Activated CD8-positive, alpha-beta memory T cell treated with anti-CD3 and anti-CD28 coated beads for 1 hour (primary cell): ENCODE data around the gene PTPRN2.
"Not testable (repeated sequence)": the region's sequence is repeated elsewhere in the genome, so short reads cannot be mapped to it uniquely, and the experiment has no call there.

Source experiments
- DNase-seq, 2 donors: peaks; one replicate each; pipeline ENCODE4 v3.0.0-alpha.2; 2020; ENCODE audit warnings: low read depth in 1 of 2; ENCODE audit errors: extremely low read depth in 1 of 2

Gene PTPRN2

DNA sequence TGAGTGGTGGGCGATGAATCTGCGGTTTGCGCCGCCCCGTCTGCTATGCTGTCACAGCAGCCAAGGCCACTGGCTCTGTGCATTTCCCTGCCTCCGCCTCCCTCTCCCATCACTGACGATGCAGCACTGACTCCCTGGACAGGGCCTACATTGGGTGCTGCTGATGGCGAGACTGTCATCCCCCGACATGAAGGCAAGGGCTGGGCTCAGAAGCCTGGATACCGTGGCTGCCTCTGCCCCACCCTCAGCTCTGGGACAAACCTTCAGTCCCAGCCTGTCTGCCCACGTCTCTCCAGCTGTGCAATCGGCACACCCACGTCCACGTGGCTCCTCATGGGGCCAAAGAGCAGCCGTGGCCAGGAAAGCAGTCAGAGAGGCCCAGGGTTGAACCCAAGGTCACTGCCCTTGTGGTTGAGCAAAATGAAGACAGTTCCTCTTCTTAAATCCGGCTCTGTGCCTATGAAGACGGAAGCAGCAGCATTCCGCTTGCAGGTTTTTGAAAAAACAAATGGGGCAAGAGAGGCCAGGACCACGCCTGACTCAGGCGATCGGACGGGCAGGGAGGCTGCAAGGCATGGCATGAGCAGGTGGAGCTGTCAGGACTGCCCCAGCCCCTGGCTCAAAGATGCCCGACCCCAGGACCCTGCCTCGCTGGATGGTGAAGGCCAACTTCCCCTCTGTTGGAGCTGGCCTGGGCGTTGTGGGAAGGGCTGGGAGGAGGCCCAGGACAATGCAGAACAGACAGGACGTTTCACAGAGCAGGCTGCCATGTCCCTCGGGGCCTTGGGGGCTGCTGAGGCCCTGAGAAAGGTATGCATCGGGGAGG, 733.3 kb downstream of the PTPRN2 start:
- DNase-seq, result no peak

DNA sequence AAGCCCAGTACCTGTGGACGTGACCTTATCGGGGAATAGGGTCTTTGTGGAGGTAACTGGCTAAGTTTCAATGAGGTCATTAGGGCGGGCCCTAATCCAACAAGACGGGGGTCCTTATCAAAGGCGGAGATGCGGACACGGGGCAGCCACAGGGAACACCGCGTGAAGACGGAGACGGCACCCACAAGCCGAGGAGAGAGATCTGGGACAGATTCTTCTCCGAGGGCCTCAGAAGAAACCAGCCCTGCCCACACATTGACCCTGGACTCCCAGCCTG, 733.9 kb downstream of the PTPRN2 start:
- no peak for DNase-seq

DNA sequence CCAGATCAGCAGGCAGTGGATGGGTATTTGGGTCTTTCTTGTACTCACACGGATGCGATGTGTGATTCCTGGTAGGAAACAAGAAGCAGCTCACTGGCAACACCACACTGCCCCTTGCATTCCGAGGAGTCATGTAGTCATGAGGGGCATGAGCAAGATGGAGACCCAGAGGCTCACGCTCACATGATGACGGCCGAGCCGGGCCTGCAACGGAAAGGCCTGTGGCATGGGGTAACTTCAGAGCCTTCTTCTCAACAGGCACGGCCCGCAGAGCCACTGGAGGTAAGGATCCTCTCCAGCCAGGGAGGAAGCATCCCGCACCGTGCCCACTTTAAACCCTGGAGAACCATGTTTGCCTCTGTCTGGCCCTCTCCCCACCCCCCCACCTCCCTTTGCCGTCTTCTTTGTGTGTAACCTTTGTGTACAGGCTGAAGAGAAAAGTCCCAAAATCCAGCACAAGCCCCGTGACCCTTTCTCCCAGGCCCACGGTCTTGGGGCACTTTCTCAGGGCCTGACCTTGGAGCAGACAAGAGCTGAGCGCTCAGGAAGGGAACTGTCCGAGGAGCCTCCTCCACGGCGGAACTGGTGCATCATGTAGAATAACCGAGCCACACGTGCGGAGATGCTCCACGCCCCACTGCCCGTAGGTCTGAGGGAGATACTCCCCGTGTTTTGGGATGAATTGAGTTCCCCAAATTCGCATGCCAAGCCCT, 734.4 kb downstream of the PTPRN2 start:
- no peak for DNase-seq

DNA sequence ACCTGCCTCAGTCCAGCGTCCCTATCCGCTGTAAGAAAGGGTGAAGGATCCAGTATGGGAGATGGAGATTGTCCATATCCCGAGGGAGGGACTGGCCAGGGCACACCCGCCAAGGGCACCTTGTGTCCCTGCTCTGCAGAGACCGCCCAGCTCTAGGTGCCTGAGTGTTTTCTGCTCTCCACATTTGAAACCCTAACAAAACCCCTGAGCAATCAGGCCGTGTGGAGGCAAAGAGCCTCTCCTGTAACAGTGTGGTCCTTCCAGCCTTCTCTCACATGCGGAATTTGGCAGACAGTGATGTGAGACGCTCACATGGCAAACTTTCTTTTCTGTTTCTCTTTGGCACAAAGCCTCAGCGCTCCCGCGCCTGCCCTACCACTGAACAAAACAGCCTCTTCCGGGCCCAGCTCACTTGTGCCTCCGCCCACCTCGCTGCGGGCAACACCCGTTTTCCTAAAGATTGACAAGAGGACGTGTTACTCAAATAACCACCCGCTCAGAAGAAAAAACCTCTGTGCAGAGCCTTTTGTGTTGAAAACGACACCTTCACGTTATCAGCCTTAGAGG, 736.0 kb downstream of the PTPRN2 start:
- DNase-seq, result peak; percentile 23 to 54

DNA sequence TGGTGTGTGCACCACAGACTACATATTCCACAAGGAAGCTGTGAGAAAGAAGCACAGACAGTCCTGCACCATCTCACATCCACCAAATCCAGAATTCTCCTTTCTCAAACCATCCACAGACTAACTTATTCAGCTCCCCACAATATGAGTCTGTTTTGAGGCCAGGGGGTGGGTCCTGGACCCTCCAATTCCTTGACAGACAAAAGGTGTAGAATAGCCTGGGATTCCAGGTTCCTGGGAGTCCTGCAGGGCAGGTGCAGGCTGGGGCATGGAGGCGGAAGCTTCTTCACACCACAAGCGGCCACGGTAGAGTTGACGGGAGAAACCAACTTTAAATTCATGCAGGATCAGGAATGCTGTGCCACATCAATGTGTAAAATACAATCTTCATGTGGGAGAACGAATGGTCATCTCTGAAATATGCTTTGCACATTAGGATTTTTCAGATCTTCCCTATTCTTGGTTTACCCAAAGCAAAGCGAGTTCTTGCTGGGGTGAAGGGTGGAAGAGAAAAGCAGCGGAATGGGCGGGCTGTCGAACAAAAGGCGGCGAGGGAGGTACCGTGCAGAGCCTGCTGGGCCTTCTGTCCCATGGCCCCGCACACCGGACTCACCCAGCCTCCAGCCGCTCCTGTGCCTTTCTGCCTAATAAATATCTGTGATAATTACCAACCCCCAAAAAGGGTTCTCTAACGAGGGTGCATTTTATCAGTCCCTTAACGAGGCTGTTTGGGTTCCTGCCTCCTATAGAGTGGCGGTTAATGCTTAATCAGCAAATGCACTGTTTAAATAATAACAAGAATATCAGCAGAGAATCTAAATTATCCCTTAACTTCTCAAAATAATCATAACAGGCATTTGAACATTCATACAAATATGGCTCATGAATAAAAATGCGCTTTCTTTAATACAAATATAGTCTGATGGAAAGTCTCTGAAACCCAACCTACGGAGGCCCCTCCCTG, 736.9 kb downstream of the PTPRN2 start:
- no peak for DNase-seq

DNA sequence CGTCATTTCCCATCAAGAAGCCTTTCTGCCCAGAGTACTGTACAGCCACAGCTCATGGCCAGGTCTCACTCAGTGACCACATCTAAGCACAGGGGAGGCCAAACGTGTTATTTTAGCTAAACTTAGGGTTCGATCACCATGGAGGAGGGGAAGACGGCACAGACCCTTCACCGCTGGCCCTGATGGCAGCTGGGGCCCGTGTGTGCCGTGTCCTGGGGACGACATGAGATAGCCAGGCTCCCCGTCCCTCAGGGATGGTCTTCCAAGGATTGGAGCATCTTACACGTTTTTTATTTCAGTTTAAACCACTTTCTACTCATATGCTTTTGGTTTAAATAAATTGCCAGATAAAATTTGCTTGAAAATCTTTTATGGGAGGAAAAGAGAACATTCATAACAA, 737.9 kb downstream of the PTPRN2 start:
- no peak for DNase-seq

DNA sequence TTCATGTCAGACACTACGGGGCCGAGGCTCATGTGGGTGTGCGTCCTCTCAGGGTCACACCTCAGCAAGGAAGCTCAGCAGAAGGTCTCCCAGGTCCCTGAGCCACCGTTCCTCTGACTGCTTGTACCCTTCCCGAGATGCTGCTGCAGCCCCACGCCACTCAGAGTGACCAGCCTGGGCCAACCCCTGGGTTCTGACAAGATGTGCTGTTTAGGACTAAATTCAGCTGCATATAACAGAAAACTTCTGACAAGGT, 738.4 kb downstream of the PTPRN2 start:
- no peak for DNase-seq

DNA sequence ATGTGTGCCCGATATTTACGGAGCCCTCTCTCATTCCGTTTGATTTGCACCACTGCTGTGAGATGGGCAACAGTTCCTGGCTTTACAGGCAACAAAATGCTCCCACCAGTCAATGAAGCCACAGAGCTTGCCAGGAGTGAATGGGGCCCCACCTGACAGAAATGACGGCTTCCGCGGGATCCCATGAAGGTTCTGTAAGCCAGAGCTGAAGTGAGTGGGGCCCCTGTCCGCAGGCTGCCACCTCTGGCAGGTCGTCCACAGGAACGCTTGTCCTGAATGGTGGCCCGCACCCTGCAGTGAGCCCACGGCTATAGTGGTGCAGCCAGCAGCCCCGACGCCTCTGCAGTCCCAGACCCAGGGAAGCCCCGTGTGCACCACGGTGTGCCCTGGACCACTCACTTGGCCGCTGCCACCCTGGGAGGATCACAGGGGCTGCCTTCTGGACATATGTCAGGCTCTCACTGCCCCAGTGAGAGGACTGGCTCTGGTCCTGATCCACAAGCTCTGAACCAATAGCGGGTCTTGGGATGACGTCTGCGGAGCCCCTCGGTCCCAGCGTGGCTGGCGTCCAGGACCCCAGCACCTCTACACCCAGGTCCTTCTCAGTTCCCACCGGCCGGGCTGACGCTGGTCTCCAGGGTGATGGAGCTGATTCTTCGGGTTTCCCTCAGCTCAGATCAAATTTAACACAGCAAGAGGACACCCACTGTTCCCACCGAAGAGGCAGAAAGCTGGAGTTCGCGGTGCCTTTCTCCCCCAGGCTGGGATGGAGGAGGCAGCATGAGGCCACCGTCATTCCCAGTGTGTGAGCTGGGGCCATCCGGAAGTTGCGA, 738.9 kb downstream of the PTPRN2 start:
- no peak for DNase-seq

DNA sequence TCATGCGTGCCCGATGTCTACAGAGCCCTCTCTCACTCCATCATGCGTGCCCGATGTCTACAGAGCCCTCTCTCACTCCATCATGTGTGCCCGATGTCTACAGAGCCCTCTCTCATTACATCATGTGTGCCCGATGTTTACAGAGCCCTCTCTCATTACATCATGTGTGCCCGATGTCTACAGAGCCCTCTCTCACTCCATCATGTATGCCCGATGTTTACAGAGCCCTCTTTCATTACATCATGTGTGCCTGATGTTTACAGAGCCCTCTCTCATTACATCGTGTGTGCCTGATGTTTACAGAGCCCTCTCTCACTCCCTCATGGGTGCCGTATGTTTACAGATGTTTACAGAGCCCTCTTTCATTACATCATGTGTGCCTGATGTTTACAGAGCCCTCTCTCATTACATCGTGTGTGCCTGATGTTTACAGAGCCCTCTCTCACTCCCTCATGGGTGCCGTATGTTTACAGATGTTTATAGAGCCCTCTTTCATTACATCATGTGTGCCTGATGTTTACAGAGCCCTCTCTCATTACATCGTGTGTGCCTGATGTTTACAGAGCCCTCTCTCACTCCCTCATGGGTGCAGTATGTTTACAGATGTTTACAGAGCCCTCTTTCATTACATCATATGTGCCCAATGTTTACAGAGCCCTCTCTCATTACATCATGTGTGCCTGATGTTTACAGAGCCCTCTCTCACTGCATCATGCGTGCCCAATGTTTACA, 739.7 kb downstream of the PTPRN2 start:
- not testable (repeated sequence) for DNase-seq

DNA sequence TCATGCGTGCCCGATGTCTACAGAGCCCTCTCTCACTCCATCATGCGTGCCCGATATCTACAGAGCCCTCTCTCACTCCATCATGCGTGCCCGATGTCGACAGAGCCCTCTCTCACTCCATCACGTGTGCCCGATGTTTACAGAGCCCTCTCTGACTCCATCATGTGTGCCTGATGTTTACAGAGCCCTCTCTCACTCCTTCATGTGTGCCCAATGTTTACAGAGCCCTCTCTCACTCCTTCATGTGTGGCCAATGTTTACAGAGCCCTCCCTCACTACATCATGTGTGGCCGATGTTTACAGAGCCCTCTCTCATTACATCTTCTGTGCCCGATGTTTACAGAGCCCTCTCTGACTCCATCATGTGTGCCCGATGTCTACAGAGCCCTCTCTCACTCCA, 740.9 kb downstream of the PTPRN2 start:
- DNase-seq, result not testable (repeated sequence)

DNA sequence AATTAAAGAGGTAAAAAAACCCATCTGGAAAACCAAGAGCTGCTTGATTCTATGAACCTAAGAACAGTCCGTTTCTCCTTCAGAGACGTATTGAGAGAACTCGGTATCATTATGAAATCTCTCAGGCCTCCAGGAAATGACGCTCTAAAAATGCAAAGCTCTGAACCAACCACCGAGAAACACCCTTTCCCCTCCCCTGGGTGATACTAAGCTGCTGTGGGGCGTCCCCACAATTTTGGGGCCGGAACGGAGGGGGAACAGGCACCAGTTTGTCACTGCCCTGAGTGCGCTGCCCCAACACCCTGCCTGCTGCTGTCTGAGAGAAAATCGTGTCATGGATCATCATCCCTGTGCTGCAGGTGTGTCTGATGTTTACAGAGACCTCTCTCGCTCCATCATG, 741.4 kb downstream of the PTPRN2 start:
- no peak for DNase-seq

DNA sequence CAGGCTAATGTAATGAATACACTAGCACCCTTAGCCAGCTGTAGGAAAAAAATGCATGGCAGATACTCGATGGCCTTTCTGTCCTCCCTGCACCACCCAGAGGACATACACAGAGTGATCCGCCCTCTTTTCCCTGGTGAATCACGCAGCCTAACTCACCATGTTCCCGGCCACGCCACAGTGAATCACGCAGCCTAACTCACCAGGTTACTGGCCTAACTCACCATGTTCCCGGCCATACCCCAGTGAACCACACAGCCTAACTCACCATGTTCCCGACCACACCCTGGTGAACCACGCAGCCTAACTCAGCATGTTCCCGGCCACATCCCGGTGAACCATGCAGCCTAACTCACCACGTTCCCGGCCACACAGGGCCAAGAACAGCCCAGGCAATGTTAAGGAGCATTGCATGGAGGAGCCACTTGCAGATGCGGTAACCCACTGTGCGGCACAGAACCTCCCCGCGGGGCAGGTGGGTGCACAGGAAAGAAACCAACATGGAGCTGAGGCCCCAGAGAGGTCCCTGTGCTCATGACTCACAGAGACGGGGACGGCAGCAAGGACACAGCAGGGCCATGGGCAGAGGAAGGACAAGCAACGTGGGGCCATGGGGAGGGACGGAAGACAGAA, 742.3 kb downstream of the PTPRN2 start:
- no peak for DNase-seq

DNA sequence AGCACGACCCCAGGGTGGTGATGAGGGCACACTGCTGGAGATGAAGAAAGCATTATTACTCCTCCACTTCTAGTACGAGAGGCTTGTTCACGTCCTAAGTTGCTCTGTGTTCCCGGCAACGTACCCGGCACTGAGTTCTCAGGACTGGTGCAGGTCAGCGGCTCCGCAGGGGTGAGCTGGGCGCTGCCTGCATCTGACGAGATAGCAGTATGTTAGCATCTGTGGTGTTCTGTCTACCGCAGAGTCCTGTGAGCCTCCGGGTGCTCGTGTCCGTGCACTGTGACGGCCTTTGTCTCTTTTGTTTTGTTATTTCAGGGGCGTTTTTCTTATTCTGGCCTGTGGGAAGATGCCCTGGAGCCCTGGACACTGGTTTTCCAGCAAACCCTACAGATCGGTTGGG, 743.0 kb downstream of the PTPRN2 start:
- DNase-seq, result no peak

DNA sequence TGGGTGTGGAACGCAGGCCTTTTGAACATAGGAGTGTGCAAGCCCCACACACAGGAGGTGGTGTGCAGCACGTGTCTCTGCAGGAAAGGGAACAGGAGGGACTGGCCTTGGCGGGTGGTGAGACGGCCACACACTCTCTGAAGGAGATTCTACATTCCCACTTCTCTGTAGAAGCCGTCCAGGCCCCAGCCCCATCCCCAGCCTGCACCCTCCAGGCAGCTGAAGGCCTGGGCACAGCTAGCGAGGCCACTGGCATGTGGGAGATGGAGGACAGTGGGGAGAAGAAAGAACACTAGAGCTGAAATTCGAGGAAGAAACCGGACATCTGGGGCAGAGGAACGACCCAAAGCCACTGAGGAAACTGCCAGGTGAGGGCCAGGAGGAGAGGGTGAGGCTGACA, 743.5 kb downstream of the PTPRN2 start:
- no peak for DNase-seq

DNA sequence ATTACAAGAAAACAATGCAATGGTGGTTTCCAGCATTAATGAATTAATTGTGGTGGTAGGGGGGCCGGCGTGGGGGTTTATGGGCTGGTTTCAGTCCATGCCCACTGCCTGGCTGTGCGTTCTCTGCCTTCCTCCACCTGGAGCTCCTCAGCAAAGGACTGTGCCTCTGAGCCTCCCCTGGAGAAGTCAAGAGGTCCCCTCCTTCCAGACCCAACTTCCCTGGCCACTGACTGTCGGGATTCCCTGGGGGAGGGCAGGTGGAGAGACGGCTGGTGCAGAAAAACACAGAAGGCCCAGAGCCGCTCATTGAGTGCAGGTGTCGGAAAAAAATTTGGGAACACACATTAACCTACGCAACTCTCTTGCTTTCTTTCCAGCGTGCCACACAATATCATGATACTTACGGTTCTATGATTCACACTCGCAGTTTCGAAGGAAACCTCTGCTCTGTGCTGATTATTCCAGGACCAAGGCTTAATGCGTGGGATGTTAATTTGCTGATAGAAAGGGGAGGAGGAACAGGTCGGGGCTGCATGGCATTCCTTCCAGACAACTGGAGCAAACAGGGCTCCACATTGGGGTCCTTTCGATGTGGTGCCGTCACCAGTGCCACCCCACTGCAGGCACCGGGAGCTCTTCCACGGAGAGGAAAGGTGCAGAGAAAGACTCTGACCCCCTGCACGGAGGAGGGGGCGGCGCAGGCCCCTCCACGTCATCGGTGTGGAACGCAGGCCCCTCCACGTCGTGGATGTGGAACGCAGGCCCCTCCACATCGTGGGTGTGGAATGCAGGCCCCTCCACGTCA, 744.1 kb downstream of the PTPRN2 start:
- DNase-seq, result no peak

DNA sequence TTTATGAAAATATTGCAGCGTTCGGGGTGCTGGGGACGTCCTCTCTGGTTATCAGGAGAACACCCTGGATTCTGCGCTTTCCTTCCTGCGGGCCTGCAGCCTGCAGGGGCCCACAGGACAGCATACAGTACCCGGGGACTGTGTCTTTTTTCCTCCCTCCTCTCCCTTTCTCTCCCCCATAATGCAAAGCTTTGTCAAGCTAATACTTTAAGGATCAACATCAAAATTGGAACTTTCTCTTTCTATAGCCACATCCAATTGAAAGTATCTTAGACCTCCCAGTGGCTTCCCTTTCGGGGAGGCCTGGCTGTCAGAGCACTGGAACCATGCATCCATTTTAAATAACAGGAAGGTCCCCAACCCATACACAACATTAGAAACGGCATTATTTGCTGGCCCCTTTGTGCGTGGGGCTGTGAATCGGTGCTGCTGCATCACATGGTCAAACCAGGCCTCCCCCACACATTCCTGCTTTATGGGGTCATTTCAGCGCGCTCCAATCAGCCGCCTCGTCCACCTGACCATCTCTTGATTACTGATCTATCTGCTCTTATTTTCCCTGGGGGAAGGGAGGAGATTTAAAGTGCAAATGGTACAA, 745.8 kb downstream of the PTPRN2 start:
- DNase-seq, result no peak

DNA sequence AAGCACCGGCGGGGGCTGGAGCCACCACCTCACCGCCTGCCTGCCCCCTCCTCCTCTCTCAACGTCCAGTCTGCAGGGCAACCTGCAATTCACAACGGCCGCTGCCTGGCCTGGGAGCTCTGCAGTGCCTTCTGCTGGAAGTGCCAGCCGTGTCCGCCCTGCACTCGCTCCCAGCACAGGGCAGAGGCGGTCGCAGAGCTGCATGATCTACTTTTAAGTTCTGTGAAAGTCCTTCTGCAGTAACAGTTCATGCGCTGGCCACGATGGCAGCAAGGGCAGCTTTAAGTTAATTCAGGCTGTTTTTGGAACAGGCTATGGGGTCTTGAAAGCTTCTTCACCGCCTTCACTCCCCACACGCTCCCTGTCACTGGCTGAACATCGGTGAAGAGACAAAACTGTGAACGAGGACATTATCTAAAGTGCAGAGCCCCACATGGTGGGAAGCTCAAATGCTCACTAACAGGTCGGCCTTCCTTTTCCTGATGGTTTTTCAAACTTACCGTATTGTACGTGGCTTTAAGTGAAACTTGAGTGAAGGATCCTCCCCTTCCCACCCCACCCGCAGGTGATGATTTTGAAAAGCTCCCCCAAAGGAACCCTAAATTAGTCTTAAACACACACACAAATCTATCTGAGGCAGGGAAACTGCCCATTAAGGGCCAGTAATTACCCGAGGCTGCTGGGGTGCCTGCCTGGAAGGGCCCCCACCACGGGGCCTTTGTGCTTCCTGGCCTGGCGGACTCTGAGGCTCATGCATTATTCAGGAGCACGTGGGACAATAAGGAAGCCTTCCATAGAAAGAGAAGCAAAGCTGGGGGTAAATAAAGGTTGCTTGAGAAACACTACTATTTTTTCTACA, 746.5 kb downstream of the PTPRN2 start:
- no peak for DNase-seq
